Calu3 (cell line): ENCODE data around the gene HS3ST6. TPM values are rescaled to one million over a fixed set of nuclear protein-coding genes. Genes with fewer than 3 reads are reported as not detected.
A peak's percentile ranks its signal among the peaks of the same experiment; 100 is the strongest.
"Not testable (repeated sequence)": the region's sequence is repeated elsewhere in the genome, so short reads cannot be mapped to it uniquely, and the experiment has no call there.

Experiments
- BruUV-seq: library from RNA; stranded (reverse); fragments of 400-500 nt; replicated peaks from 2 replicates; lab custom pipeline; 2021; lab: Mats Ljungman, UMichigan
- CTCF ChIA-PET: fragments of 300-600 bp; sonication (Branson Sonifier 250); formaldehyde crosslinking; loops from one replicate; lab custom pipeline; 2022; ENCODE audit warnings: antibody characterized with exemption; lab: Charles Lee
- DNase-seq: peaks from one replicate; pipeline ENCODE4 v3.0.0; 2022
- H3K27ac Mint-ChIP-seq: one replicate; pipeline ENCODE4 v1.8.0; 2022; ENCODE audit warnings: mixed read lengths; ENCODE audit not compliant: unreplicated experiment
- H3K27me3 Mint-ChIP-seq: one replicate; pipeline ENCODE4 v1.8.0; 2022; ENCODE audit warnings: mixed read lengths; ENCODE audit not compliant: unreplicated experiment
- H3K36me3 Mint-ChIP-seq: one replicate; pipeline ENCODE4 v1.8.0; 2022; ENCODE audit warnings: mild to moderate bottlenecking, moderate library complexity, mixed read lengths; ENCODE audit not compliant: insufficient read depth, unreplicated experiment
- H3K4me1 Mint-ChIP-seq: one replicate; pipeline ENCODE4 v1.8.0; 2022; ENCODE audit warnings: mild to moderate bottlenecking, low read depth, mixed read lengths; ENCODE audit not compliant: unreplicated experiment
- H3K4me3 Mint-ChIP-seq: one replicate; pipeline ENCODE4 v1.8.0; 2022; ENCODE audit warnings: mild to moderate bottlenecking, low read depth, moderate library complexity, mixed read lengths; ENCODE audit not compliant: unreplicated experiment
- H3K9me3 Mint-ChIP-seq: one replicate; pipeline ENCODE4 v1.8.0; 2022; ENCODE audit warnings: low read depth, mixed read lengths; ENCODE audit not compliant: unreplicated experiment
- intact Hi-C: fragments of 100-400 bp; cut with micrococcal nuclease; formaldehyde crosslinking; loops from one replicate; pipeline ENCODE4 v1.10.0; 2022; ENCODE audit not compliant: unreplicated experiment
- total RNA-seq: library from RNA; stranded (reverse); gene quantifications from 2 replicates; pipeline ENCODE4 v1.2.3, GENCODE V29; 2022
- TF ChIP-seq, protein P1 (sequence below): fragments of 200-600 bp; IDR thresholded peaks from one replicate; pipeline ENCODE4 v1.8.0; 2022; ENCODE audit warnings: antibody characterized with exemption; ENCODE audit not compliant: unreplicated experiment

Gene HS3ST6
- total RNA-seq, 1 experiment from 2014 or later = not detected

DNA sequence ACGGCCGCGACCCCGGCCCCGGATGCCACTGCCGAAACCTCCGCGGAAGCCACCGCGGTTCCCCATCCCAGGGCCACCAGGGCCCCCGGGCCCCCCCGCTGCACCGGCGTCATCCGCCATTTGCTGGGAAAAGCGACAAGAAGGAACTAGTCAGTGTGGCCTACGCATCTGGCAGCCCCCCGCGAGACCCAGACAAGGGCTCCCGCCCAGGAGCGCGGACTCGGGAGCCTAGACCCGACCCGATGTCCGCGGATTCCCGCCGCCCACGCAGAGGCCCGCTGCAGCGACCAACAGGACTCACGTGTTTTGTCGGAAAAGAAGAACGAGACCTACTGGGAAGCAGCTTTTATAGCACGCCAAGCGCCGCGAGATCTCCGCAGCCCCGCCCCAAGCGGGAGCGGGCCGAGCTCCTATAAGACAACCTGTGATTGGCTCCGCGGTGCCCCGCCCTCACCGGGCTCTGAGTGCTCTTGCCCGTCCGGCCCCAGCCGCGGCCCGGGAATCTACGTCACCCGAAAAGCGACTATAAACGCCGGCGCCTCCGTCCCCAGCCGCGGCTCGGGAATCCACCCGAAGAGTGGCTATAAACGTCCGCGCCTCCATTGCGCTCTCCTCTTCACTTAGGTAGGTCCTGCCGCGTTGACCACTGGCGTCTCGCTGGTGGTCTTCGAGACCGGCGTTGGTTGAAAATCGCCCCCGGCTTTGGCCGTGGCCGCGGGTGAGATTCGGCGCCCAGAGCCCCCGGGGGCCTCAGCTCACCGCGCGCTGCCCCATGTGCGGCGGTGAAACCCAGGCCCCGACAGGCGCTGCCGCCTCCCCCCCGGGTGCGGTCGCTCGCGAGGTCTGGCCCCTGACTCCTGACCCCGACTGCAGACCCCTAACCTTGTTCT, 46.5 kb upstream of the HS3ST6 start, which contains the start of gene RPS2:
Gene RPS2, minus strand, starts transcription at position 321 of the 890 bp plus-strand sequence. Its CDS starts 201 bp downstream, at position 120.
- CTCF ChIA-PET = interaction anchor here (0.6 to 1.5 kb wide), 7 partner anchors 17 to 338 kb away, joined by 3 to 7 read pairs (median 3); no protein-coding TSS in a partner anchor
- DNase-seq = peak; percentile 100
- TF ChIP-seq, protein P1, sequence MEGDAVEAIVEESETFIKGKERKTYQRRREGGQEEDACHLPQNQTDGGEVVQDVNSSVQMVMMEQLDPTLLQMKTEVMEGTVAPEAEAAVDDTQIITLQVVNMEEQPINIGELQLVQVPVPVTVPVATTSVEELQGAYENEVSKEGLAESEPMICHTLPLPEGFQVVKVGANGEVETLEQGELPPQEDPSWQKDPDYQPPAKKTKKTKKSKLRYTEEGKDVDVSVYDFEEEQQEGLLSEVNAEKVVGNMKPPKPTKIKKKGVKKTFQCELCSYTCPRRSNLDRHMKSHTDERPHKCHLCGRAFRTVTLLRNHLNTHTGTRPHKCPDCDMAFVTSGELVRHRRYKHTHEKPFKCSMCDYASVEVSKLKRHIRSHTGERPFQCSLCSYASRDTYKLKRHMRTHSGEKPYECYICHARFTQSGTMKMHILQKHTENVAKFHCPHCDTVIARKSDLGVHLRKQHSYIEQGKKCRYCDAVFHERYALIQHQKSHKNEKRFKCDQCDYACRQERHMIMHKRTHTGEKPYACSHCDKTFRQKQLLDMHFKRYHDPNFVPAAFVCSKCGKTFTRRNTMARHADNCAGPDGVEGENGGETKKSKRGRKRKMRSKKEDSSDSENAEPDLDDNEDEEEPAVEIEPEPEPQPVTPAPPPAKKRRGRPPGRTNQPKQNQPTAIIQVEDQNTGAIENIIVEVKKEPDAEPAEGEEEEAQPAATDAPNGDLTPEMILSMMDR = no peak
- peaks cover 26% of the 10 kb centered on the region for H3K4me1 Mint-ChIP-seq
- H3K27ac Mint-ChIP-seq = peak within 1 kb of the TSS; percentile 68
- BruUV-seq = TSS peak; percentile 84
- no peaks in the 10 kb centered on the region for H3K27me3 Mint-ChIP-seq
- no peaks in the 10 kb centered on the region for H3K9me3 Mint-ChIP-seq
- intact Hi-C loops = no loop called here
- peak within 1 kb of the TSS; percentile 74 for H3K4me3 Mint-ChIP-seq
- peaks cover 67% of the 10 kb centered on the region for H3K36me3 Mint-ChIP-seq

DNA sequence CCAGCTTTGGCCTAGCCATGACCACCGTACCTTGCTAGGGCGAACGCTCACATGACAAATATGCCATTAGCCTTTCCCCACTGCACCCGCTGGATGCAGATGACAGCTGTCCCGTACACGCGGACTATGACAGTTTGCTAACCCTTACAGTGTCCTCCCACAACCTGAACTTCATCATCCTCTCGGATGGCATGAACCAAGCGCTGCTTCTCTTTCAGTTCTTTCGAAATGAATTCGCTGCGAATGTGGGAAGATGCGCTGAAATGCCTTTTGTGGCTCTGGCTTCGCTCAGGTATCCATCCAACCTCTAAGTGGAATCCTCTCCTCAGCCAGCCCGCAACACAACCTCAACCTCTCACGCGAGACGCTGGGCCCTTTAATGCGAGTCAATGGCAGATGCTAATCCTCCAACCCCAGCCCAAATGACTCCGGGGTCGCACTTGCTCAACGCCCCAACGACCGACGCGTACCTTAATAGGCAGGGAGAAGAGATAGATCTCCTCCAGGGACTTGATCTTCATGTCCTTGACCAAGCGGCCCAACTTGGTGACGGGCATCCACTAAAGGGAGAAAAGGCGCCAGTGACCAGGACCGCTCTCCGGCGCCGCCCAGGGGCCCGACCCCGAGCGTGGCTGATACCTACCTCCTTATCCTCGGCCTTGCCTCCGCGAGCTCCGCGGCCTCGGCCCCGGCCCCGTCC, 45.7 kb upstream of the HS3ST6 start:
- TF ChIP-seq, protein P1 = no peak
- H3K27me3 Mint-ChIP-seq = no peaks in the 10 kb centered on the region
- H3K27ac Mint-ChIP-seq = peak overlapping the region; percentile 68
- BruUV-seq = TSS peak; percentile 75
- peak overlapping the region; percentile 74 for H3K4me3 Mint-ChIP-seq
- no peak for DNase-seq
- H3K9me3 Mint-ChIP-seq = no peaks in the 10 kb centered on the region
- peaks cover 75% of the 10 kb centered on the region for H3K36me3 Mint-ChIP-seq
- H3K4me1 Mint-ChIP-seq = peaks cover 26% of the 10 kb centered on the region
- intact Hi-C loops = no loop called here
- CTCF ChIA-PET = interaction anchor here (0.6 to 1.5 kb wide), 5 partner anchors 18 to 248 kb away, joined by 3 to 5 read pairs (median 3); no protein-coding TSS in a partner anchor

DNA sequence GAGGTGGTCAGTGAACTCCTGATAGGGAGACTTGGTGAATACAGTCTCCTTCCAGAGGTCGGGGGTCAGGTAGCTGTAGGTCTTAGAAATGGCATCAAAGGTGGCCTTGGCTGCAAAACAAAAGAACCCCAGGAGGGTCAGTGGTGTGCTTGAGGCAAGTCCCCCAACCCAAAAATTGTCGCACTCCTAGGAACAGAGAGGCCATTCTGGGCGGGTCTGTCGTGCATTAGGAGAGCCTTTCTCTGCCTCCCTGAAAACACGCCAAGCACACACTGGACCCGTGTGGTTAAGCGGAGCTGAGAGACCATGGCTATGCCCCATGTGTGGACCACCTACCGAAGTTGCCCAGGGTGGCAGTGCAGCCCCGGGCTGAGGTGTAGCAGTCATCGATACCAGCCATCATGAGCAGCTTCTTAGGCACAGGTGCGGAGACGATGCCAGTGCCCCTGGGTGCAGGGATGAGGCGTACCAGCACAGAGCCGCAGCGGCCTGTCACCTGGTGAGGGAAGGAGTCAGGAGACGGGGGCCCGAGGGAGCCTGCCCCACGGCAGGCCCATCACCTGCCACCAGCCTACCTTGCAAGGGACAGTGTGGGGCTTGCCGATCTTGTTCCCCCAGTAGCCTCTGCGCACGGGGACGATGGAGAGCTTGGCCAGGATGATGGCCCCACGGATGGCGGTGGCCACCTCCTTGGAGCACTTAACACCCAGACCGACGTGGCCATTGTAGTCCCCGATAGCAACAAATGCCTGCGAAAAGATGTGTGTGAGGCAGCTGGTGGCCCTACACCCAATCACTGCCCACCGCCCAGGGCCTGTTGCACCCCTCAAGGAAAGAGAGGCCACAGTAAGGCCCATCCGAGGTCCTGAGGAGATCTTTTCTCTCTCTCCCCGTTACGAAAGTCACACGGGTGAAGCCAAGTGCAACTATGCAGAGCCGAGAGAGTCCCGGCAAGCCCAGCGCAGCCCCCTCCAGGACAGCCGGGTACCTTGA, 44.2 kb upstream of the HS3ST6 start:
- H3K9me3 Mint-ChIP-seq, intact Hi-C loops, BruUV-seq, H3K27me3 Mint-ChIP-seq, CTCF ChIA-PET, DNase-seq: not testable (repeated sequence)
- peaks cover 72% of the 10 kb centered on the region for H3K36me3 Mint-ChIP-seq
- peak overlapping the region; percentile 83 for H3K27ac Mint-ChIP-seq
- H3K4me1 Mint-ChIP-seq = peaks cover 26% of the 10 kb centered on the region
- peak overlapping the region; percentile 74 for H3K4me3 Mint-ChIP-seq

DNA sequence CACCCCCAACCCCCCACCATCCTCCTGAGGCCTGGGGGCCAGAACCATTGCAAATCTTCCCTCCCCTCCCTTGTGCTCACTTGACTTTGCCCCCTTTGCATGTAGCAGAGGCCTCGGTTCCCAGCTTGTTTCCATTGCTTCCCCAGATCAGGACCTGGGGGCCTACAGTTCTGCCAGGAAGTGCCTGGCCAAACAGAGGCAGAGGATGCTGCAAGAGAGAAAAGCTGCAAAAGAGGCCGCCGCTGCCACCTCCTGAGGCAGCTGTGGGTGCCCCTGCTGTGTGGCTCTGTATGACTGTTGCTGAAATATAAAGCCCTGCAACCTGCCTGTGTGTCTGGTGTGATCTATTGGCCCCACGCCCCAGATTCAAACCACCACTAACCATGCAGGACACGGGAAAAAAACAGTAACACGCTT, 43.4 kb upstream of the HS3ST6 start:
- peaks cover 26% of the 10 kb centered on the region for H3K4me1 Mint-ChIP-seq
- no peaks in the 10 kb centered on the region for H3K9me3 Mint-ChIP-seq
- DNase-seq = no peak
- TF ChIP-seq, protein P1 = no peak
- H3K27me3 Mint-ChIP-seq = peaks cover 9% of the 10 kb centered on the region
- H3K27ac Mint-ChIP-seq = peak overlapping the region; percentile 83
- CTCF ChIA-PET = no interaction called here
- intact Hi-C loops = no loop called here
- peak overlapping the region; percentile 74 for H3K4me3 Mint-ChIP-seq
- no TSS peak for BruUV-seq
- H3K36me3 Mint-ChIP-seq = peaks cover 72% of the 10 kb centered on the region
